HG02852 (cell line): ENCODE data around the gene CHIT1.

Experiments
- ATAC-seq: cut with Tn5 transposase; IDR thresholded peaks from one replicate; pipeline ENCODE4 v1.9.1; 2021; ENCODE audit warnings: mild to moderate bottlenecking, moderate library complexity; ENCODE audit not compliant: unreplicated experiment

CHIT1 gene

DNA sequence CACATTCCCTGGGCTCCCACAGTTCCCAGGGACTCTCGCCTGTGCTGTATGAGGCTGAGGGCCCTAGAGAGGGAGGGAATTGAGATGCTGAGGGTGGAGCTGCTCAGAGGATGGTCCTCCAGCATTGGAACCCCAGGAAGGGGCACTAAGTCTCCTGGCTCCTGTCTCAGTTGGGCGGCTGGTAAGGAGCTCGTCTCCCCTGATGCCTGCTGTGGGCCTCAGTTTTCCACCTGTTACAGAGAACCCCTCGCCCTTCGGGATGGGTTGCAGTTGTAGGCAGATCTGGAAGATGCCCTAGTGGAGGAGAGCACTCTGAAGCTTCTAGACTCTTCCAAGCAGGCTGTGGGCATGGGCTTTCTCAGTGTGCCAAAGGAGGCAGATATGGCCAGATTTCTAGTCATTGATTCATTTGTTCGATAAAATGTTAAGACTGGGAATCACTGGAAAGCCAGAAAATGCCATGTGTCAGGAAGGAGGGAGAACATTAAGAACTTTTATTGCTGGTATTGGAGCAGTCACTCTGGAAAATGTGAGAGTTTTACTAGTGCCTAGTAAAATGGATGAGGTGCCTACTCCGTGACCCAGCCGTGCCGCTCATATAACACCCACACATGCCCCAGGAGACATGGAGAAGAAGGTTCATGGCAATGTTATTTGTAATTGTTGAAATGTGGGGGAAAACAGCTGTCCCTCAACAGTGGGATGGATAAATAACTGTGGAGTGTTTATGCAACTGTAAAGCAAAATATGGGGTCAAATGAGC, 53.0 kb downstream of the CHIT1 start:
- no peak for ATAC-seq

- ATAC-seq = no peak
Measured at GRCh38 chr1:203175827-203176241, 53.6 kb downstream of the CHIT1 start.

GRCh38 chr1:203175237-203175826, 54.1 kb downstream of the CHIT1 start, which contains the start of gene MYBPH:
TSS of gene MYBPH (minus strand) at chr1:203175826. CDS start at chr1:203175755, 71 bp downstream.
- ATAC-seq = no peak

DNA sequence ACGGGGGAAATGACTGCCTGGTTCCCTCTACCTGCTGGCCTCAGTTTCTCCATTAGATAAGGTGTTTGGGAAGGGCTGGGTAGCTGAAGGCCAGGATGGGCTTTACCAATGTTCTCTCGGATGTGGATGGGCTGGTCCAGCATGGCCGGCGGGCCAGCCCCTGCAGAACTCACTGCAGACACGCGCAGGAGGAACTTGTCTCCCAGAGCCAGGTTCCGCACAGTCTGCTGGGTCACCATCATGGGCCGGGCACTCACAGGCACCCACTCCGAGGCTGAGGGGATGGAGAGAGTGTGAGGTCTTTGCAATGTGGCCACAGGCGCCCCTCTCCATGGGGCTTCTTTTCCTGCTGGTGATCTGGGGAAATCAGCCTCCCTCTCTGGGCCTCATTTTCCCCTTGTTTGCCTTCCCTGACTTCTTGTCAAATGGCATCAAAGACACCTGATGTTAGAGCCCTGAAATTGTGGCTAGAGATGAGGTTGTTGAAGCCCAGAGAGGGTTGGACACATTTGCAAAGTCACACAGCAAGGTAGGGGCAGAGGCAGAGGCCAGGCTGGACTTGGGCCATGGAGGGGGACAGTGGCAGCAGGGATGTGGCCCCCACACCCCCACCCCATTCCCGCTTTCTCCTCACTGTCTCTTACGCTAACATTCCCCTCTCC, 55.0 kb downstream of the CHIT1 start:
- no peak for ATAC-seq

- peak; percentile 73 for ATAC-seq
Measured at GRCh38 chr1:203173566-203173965, 55.9 kb downstream of the CHIT1 start.

- no peak for ATAC-seq
Measured at GRCh38 chr1:203173011-203173555, 56.4 kb downstream of the CHIT1 start.

GRCh38 chr1:203172184-203173010, 57.1 kb downstream of the CHIT1 start:
- no peak for ATAC-seq

GRCh38 chr1:203171341-203172183, 57.9 kb downstream of the CHIT1 start:
- ATAC-seq = no peak

DNA sequence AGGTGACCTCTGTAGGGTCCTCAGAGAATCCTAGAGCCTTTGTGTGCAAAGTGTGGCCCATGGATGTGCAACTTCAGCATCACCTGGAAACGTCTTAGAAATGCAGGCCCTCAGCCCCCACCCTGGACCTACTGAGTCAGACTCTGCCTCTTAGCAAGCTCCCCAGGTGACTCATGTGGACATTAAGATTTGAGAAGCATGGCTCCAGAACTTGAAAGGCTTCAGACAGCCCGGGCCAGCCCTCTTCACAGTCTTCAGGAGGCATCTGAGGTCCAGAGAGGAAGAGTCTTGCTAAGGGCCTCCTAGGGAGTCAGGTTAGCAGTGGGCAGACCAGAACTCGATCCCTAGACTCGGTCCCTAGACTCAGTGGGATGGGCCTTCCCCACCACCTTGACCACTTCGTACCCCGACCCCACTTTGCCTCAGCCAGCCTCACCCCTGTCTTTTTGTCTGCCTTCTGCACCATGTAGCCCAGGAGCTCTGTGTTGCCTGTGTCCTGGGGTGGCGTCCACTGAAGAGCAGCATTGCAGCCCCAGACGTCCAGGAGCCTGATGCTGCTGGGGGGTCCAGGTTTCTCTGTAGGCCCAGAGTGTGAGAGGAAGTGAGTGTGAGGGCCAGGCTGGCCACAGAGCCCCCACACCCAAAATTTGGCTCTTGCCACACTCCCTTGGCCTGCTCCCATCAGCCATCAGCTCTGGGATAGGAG, 58.7 kb downstream of the CHIT1 start:
- no peak for ATAC-seq

DNA sequence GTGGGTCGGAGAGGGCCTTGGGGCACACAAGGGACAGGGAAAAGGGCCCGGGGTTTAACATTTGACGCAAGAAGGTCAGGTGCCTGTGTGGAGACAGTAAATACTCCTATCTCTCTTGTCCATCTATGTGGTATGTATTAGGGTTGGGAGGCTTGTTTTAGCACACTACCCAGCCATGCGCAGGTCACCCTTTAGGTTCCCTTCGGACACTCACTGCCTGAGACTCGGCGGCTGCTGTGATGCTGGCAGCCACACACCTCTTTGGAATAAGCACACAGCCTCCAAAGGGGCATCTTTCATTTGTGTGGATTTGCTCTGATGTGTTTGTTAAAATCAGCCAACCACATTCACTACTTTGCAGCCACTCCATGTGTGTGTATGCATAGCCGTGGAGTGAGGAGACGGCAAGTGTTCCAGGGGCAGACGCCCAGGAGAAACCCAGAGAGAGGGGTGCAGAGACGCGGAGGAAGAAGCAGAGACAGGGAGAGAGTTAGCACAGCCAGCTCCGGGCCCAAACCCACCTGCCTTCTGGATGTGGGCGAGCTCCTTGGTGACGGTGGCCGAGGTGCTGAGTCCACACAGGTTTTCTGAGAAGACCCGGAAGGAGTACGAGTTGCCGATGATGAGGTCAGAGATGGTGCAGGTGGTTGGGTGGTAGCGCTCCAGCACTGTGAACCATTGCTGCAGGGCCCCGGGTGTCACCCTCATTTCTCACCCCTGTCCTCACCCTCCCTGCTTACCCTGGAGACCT, 59.5 kb downstream of the CHIT1 start:
- ATAC-seq = no peak

- no peak for ATAC-seq
Measured at GRCh38 chr1:203168991-203169390, 60.5 kb downstream of the CHIT1 start.

DNA sequence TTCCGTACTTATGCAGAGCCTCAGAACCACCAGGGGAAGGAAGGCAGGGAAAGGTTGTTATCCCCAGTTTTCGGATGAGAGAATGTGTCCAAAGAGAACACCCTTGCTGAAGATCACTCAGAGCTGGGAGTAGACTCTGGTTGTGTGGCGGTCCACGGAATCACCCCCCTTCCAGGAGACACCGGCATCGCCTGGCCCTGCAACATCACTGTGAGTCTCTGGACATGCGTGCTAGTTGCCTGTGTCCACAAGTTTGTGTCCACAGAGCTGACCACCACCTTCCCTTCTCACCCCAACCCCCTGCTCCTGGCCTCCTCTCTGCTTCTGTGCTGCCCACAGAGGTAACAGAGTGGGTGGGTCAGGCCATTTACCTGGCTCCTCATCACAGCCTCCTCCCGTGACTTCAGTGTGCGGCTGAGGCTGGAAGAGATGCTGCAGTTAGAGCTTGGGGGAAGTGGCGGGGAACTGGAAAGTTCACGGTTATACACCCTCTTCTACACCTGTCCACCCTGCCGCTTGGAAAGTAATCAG, 61.2 kb downstream of the CHIT1 start:
- no peak for ATAC-seq

DNA sequence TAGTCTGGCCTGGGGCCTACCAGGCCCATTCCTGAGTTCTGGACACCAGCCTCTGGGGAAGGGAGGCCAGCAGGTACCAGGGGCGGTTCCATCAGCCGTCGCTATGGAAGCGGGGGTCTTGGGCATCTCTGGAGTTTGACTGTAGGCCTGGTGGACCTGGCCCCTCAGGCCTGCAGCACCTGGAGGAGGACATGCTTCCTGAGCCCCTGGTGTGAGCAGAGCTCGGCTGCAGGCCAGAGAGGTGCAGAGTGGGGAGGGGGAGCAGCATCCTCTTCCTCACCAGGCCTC, 61.6 kb downstream of the CHIT1 start:
- ATAC-seq = no peak

DNA sequence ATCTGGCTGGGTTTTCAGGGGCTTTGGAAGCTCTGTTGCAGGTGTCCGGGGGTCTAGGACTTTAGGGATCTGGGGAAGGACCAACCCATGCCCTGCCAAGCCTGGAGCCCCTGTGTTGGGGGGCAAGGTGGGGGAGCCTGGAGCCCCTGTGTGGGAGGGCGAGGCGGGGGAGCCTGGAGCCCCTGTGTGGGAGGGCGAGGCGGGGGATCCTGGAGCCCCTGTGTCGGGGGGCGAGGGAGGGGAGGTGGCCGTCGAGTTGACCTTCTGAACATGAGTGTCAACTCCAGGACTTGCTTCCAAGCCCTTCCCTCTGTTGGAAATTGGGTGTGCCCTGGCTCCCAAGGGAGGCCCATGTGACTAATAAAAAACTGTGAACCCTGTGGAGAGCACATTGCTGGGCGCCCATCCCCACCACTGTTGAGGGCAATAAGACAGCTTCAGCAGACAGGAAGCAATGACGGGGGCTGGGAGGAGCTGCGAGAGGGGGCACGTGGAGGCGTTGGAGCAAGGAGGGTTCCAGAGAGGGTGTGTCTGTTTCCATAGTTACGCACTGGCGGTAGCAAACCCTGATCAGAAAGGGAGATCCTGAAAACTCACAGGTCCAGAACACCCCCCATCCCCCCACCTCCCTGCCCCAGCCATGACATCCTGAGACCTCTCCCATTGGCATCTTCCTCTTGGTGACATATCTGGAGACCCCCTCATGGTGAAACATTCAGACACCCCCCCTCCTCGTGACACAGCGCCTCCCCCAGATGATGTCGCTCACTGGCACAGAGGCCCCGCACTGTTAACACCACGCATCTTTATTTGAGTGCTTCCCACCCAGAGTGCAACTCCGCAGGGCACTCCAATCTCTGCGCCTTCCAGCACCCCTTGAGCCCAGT, 62.2 kb downstream of the CHIT1 start:
- ATAC-seq = no peak

- no peak for ATAC-seq
Measured at GRCh38 chr1:203166192-203166940, 63.1 kb downstream of the CHIT1 start.
